Measurements from ENCODE around the gene PAF1. TPM values are rescaled to one million over a fixed set of nuclear protein-coding genes. Genes with fewer than 3 reads are reported as not detected.
A peak's percentile ranks its signal among the peaks of the same experiment; 100 is the strongest.

PAF1 gene
- polyA plus RNA-seq, 3 donors = 22.7 to 37.8 (median 25.2) TPM

DNA sequence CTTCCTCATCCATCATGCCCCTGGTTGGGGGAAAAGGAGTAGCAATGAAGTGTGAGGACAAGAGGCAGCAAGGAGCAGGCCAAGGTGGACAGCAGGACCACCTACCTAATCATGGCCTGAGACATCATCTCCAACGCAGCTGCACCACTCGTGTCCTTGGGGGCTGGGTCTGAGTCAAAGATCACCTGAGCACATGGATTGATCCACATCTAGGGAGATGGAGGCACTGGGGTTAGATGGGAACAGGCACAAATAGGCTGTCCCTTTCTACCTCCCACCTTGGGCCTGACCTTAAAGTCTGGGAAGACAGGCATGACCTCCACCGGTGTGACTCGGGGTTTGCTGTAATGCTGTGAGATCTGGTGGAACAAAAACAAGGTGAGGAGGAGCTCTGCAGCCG, 2.2 kb downstream of the PAF1 start:
- H3K4me1 Mint-ChIP-seq = peaks cover 19% of the 10 kb centered on the region
- H3K9me3 Mint-ChIP-seq = no peaks in the 10 kb centered on the region
- Histone ChIP-seq H3K27ac (ENCODE audit: low read depth in 1 of 2, low read length in 2 of 2) (peak overlapping the region in 1 of 2 donors; percentile 91), H2AFZ (ENCODE audit: insufficient read depth, low read depth, low read length, poor library complexity, severe bottlenecking) (no peak overlapping the region), H3K4me2 (replicated peaks; ENCODE audit: extremely low read depth, low read length, poor library complexity, severe bottlenecking) (no peak overlapping the region), H4K20me1 (ENCODE audit: insufficient read depth, low read length) (peaks cover 6% of the 10 kb centered on the region), H3K9me3 (replicated peaks in 1 of 2; ENCODE audit: control insufficient read depth in 1 of 2, insufficient read depth in 1 of 2, low read length in 2 of 2) (no peaks in the 10 kb centered on the region), H3K27me3 (ENCODE audit: control insufficient read depth in 2 of 2, insufficient read depth in 2 of 2, low read length in 2 of 2) (no peaks in the 10 kb centered on the region), H3K9ac (ENCODE audit: insufficient read depth, low read length, poor library complexity, severe bottlenecking) (no peak overlapping the region), H3K4me3 (replicated peaks in 1 of 3; ENCODE audit: low read depth in 2 of 3, low read length in 3 of 3) (no peak overlapping the region), H3K4me1 (ENCODE audit: control insufficient read depth in 1 of 2, insufficient read depth in 2 of 2, low read length in 2 of 2) (peaks cover 21 to 22% of the 10 kb centered on the region in 2 donors), H3K36me3 (replicated peaks in 1 of 2; ENCODE audit: control insufficient read depth in 1 of 2, insufficient read depth in 2 of 2, low read length in 2 of 2) (peaks cover 48 to 66% of the 10 kb centered on the region in 2 donors), H3K79me2 (ENCODE audit: insufficient read depth, low read length) (peaks cover 37% of the 10 kb centered on the region)
- TF ChIP-seq, protein P1, sequence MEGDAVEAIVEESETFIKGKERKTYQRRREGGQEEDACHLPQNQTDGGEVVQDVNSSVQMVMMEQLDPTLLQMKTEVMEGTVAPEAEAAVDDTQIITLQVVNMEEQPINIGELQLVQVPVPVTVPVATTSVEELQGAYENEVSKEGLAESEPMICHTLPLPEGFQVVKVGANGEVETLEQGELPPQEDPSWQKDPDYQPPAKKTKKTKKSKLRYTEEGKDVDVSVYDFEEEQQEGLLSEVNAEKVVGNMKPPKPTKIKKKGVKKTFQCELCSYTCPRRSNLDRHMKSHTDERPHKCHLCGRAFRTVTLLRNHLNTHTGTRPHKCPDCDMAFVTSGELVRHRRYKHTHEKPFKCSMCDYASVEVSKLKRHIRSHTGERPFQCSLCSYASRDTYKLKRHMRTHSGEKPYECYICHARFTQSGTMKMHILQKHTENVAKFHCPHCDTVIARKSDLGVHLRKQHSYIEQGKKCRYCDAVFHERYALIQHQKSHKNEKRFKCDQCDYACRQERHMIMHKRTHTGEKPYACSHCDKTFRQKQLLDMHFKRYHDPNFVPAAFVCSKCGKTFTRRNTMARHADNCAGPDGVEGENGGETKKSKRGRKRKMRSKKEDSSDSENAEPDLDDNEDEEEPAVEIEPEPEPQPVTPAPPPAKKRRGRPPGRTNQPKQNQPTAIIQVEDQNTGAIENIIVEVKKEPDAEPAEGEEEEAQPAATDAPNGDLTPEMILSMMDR (IDR thresholded peaks at IDR 0.05) = no peak
- intact Hi-C loops (cut with micrococcal nuclease) = no loop called here
- no peak overlapping the region for H3K4me3 Mint-ChIP-seq
- no peak for DNase-seq
- peak overlapping the region in 5 of 7 donors; percentile 1 to 97 (median 12) for H3K27ac Mint-ChIP-seq
- H3K27me3 Mint-ChIP-seq (ENCODE audit: low read depth in 3 of 3) = peaks cover 0 to 2% (median 0%) of the 10 kb centered on the region in 3 donors
- WGBS (ENCODE audit: insufficient coverage) = 100% methylated on average over 1 of the region's 5 CpGs
- H3K36me3 Mint-ChIP-seq = peaks cover 51 to 66% of the 10 kb centered on the region in 2 donors

DNA sequence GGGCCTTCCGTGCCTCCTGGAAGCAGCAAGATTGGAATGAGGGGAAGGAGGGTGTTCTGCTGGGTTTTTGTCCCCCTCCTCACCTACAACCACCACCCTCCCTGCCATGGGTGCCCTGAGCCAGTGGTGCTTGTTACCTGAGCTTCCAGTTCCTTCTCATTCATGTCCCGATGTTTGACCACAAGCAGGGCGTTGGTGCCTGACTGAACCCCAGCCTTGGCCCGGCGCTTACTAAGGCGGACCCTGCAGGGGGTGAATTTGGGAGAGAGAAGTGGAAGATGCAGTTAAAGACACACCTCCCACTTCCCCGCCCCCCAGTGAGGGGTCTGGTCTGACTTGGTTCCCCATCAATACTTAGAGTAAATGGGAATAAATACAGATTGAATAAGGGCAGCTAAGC, 4.3 kb downstream of the PAF1 start:
- intact Hi-C loops (cut with micrococcal nuclease) = no loop called here
- H3K4me1 Mint-ChIP-seq = peaks cover 13% of the 10 kb centered on the region
- Histone ChIP-seq H3K9me3 (replicated peaks in 1 of 2; ENCODE audit: control insufficient read depth in 1 of 2, insufficient read depth in 1 of 2, low read length in 2 of 2) (no peaks in the 10 kb centered on the region), H3K27ac (ENCODE audit: low read depth in 1 of 2, low read length in 2 of 2) (peak overlapping the region in 1 of 2 donors; percentile 38), H3K4me1 (ENCODE audit: control insufficient read depth in 1 of 2, insufficient read depth in 2 of 2, low read length in 2 of 2) (peaks cover 11 to 12% of the 10 kb centered on the region in 2 donors), H3K4me3 (replicated peaks in 1 of 3; ENCODE audit: low read depth in 2 of 3, low read length in 3 of 3) (no peak overlapping the region), H3K9ac (ENCODE audit: insufficient read depth, low read length, poor library complexity, severe bottlenecking) (no peak overlapping the region), H3K36me3 (replicated peaks in 1 of 2; ENCODE audit: control insufficient read depth in 1 of 2, insufficient read depth in 2 of 2, low read length in 2 of 2) (peaks cover 64 to 82% of the 10 kb centered on the region in 2 donors), H3K27me3 (ENCODE audit: control insufficient read depth in 2 of 2, insufficient read depth in 2 of 2, low read length in 2 of 2) (no peaks in the 10 kb centered on the region), H2AFZ (ENCODE audit: insufficient read depth, low read depth, low read length, poor library complexity, severe bottlenecking) (no peak overlapping the region), H4K20me1 (ENCODE audit: insufficient read depth, low read length) (peaks cover 6% of the 10 kb centered on the region), H3K4me2 (replicated peaks; ENCODE audit: extremely low read depth, low read length, poor library complexity, severe bottlenecking) (no peak overlapping the region), H3K79me2 (ENCODE audit: insufficient read depth, low read length) (peaks cover 18% of the 10 kb centered on the region)
- no peak for DNase-seq
- no peaks in the 10 kb centered on the region for H3K9me3 Mint-ChIP-seq
- H3K27ac Mint-ChIP-seq = peak overlapping the region in 4 of 7 donors; percentile 18 to 44 (median 28)
- TF ChIP-seq, protein P1 (IDR thresholded peaks at IDR 0.05) = no peak
- no peak overlapping the region for H3K4me3 Mint-ChIP-seq
- H3K27me3 Mint-ChIP-seq (ENCODE audit: low read depth in 3 of 3) = peaks cover 0 to 2% (median 0%) of the 10 kb centered on the region in 3 donors
- 67% methylated on average over 2 of the region's 7 CpGs for WGBS (ENCODE audit: insufficient coverage)
- H3K36me3 Mint-ChIP-seq = peaks cover 67 to 72% of the 10 kb centered on the region in 2 donors
